Gastroesophageal sphincter (tissue), 3 donors: ENCODE measurements around the gene GLI2.

Source experiments
- EP300 ChIP-seq: sonication (generic); formaldehyde crosslinking; IDR thresholded peaks from one replicate; pipeline ENCODE4 v1.6.1; 2017; ENCODE audit warnings: antibody characterized with exemption, mild to moderate bottlenecking
- POLR2A ChIP-seq, 2 donors: fragments of 450-650 bp; IDR thresholded peaks; one replicate each; pipeline ENCODE4 v1.6.1; 2017; ENCODE audit warnings: antibody characterized with exemption in 2 of 2, mild to moderate bottlenecking in 2 of 2, moderate library complexity in 1 of 2
- POLR2AphosphoS5 ChIP-seq: sonication (generic); formaldehyde crosslinking; IDR thresholded peaks from one replicate; pipeline ENCODE4 v1.6.1; 2017; ENCODE audit warnings: antibody characterized with exemption
- TF ChIP-seq, protein P1 (sequence below), 4 experiments: fragments of 200-600 bp in 2 of 4; fragments of 450-650 bp in 2 of 4; sonication (generic) in 1 of 4; IDR thresholded peaks; one replicate each; pipeline ENCODE4 v1.5.1; 2017 to 2019; ENCODE audit warnings: antibody characterized with exemption in 4 of 4, mild to moderate bottlenecking in 2 of 4, moderate library complexity in 2 of 4

DNA sequence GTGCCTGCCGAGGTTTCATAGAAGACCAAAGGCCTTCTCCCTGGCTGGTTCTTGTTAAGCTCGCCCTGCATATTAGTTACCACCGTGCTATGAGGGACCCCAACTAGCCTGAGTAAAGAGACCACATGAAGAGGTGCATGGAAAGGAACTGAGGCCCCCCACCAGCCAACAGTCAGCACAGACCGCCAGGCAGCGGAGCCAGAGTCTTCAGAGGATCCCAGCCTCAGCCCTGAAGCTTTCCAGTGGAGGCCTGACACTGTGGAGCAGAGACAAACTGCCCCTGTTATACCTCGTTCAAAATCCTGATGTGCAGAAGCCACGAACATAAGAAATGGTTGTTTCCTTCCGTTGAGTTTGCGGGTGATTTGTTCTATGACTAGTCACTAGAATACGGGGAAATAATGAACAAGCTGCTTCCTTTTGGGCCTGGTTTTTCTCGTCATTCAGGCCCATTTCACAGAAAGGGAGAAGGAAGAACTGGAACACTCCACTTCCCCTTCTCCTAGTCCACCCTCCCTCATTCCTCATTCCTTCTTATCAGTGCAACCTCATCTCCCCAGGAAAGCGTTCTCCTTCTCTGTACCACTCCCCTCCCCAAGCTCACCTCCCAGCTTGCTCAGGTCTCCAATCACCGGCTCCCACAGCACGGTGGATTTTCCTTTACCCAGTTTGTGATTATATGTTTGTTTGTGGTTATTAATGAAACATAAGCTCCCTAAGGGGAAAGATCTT is 3.0 kb upstream of the GLI2 start:
- TF ChIP-seq, protein P1, sequence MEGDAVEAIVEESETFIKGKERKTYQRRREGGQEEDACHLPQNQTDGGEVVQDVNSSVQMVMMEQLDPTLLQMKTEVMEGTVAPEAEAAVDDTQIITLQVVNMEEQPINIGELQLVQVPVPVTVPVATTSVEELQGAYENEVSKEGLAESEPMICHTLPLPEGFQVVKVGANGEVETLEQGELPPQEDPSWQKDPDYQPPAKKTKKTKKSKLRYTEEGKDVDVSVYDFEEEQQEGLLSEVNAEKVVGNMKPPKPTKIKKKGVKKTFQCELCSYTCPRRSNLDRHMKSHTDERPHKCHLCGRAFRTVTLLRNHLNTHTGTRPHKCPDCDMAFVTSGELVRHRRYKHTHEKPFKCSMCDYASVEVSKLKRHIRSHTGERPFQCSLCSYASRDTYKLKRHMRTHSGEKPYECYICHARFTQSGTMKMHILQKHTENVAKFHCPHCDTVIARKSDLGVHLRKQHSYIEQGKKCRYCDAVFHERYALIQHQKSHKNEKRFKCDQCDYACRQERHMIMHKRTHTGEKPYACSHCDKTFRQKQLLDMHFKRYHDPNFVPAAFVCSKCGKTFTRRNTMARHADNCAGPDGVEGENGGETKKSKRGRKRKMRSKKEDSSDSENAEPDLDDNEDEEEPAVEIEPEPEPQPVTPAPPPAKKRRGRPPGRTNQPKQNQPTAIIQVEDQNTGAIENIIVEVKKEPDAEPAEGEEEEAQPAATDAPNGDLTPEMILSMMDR (IDR thresholded peaks at IDR 0.05) = no peak
- TF ChIP-seq POLR2A (IDR thresholded peaks at IDR 0.05) (no peak), POLR2AphosphoS5 (no peak), EP300 (no peak)
